ENCODE results near the gene TAOK3.
A peak's percentile ranks its signal among the peaks of the same experiment; 100 is the strongest.

TAOK3 gene

GRCh38 chr12:118183711-118184110, 189.0 kb downstream of the TAOK3 start:
- TF ChIP-seq, protein P1, sequence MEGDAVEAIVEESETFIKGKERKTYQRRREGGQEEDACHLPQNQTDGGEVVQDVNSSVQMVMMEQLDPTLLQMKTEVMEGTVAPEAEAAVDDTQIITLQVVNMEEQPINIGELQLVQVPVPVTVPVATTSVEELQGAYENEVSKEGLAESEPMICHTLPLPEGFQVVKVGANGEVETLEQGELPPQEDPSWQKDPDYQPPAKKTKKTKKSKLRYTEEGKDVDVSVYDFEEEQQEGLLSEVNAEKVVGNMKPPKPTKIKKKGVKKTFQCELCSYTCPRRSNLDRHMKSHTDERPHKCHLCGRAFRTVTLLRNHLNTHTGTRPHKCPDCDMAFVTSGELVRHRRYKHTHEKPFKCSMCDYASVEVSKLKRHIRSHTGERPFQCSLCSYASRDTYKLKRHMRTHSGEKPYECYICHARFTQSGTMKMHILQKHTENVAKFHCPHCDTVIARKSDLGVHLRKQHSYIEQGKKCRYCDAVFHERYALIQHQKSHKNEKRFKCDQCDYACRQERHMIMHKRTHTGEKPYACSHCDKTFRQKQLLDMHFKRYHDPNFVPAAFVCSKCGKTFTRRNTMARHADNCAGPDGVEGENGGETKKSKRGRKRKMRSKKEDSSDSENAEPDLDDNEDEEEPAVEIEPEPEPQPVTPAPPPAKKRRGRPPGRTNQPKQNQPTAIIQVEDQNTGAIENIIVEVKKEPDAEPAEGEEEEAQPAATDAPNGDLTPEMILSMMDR (IDR thresholded peaks at IDR 0.05; ENCODE audit: low read depth, low read length, missing control alignments), result no peak
- DNase-seq, result no peak

GRCh38 chr12:118183155-118183554, 189.6 kb downstream of the TAOK3 start:
- H3K4me3 ChIP-seq (ENCODE audit: low read depth, low read length), result no peak overlapping the region
- H3K27ac ChIP-seq, result no peak overlapping the region
- in situ Hi-C loops (cut with HindIII; ENCODE audit: low pct_ligation_motif_present, low sequenced_read_pairs), result loop anchor here (25.0 kb wide), 1 partner anchor 179 kb away; the partner anchor contains the start of gene TAOK3
- H3K36me3 ChIP-seq (replicated peaks), result peaks cover 18% of the 10 kb centered on the region
- TF ChIP-seq, protein P1 (IDR thresholded peaks at IDR 0.05; ENCODE audit: low read depth, low read length, missing control alignments), result no peak
- no peak for DNase-seq
- no peaks in the 10 kb centered on the region for H3K27me3 ChIP-seq (replicated peaks)

More at GRCh38 chr12:118183711-118184110, 189.0 kb downstream of the TAOK3 start:
- in situ Hi-C loops (cut with HindIII; ENCODE audit: low pct_ligation_motif_present, low sequenced_read_pairs), result loop anchor here (25.0 kb wide), 1 partner anchor 179 kb away; the partner anchor contains the start of gene TAOK3
- Histone ChIP-seq H3K27me3 (replicated peaks) (no peaks in the 10 kb centered on the region), H3K36me3 (replicated peaks) (peaks cover 15% of the 10 kb centered on the region), H3K27ac (no peak overlapping the region), H3K4me3 (ENCODE audit: low read depth, low read length) (no peak overlapping the region)

DNA sequence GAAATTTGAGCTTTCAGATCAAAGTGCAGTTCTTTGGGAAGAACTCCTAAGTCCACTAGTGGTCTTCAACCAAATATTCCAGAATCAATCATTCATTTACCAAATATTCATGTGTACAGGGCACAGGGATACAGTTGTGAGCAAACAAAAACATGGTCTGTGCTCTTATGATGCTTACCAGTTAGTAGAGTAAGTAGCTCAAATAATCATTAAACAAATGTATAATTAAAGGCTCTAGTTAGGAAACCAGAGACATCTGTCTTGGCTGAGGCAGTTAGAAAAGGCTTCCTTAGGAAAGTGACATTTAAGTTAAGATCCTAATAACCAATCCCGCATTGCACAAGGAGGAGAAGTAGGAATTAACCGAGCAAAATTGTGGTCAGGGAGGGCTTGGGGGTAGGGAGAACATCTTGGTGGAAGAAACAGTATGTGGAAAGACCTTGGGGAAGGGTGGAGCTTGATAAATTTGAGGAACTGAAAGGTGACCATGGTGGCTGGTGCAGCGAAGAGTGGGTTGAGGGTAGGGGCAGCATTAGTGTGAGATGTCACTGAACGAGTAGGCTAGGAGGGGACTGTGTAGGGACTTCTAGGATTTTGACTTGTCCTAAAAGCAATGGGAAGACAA, 196.8 kb downstream of the TAOK3 start:
- H3K27me3 ChIP-seq (replicated peaks), result no peaks in the 10 kb centered on the region
- no peak for DNase-seq
- peaks cover 58% of the 10 kb centered on the region for H3K36me3 ChIP-seq (replicated peaks)
- H3K27ac ChIP-seq, result no peak overlapping the region
- in situ Hi-C loops (cut with HindIII; ENCODE audit: low pct_ligation_motif_present, low sequenced_read_pairs), result loop anchor here (25.0 kb wide), 1 partner anchor 186 kb away; the partner anchor contains the start of gene TAOK3
- TF ChIP-seq, protein P1 (IDR thresholded peaks at IDR 0.05; ENCODE audit: low read depth, low read length, missing control alignments), result no peak
- H3K4me3 ChIP-seq (ENCODE audit: low read depth, low read length), result no peak overlapping the region

DNA sequence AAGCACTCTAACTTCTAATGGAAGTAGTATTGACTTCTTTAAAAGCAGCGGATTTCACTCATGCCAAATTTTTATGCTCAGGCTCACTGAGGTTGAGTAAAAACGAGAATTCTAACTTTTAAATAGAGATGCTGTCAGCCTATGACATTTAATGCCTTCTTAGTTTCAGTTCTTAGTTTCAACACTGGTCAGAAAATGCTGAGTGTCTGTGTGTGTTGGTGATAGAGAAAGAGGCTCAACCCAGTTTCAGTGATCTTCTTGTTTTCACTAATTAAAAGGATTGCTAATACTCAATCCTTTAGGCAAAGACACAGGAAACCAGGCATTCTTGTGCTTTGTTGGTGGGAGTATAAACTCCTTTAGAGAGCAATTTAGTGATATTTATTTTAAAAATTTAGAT, 205.8 kb downstream of the TAOK3 start:
- Histone ChIP-seq H3K27me3 (replicated peaks) (no peaks in the 10 kb centered on the region), H3K36me3 (replicated peaks) (peaks cover 31% of the 10 kb centered on the region), H3K27ac (no peak overlapping the region), H3K4me3 (ENCODE audit: low read depth, low read length) (no peak overlapping the region)
- TF ChIP-seq, protein P1 (IDR thresholded peaks at IDR 0.05; ENCODE audit: low read depth, low read length, missing control alignments), result no peak
- in situ Hi-C loops (cut with HindIII; ENCODE audit: low pct_ligation_motif_present, low sequenced_read_pairs), result no loop called here
- no peak for DNase-seq

GRCh38 chr12:118164798-118165486, 207.8 kb downstream of the TAOK3 start:
- Histone ChIP-seq H3K4me3 (ENCODE audit: low read depth, low read length) (no peak overlapping the region), H3K27me3 (replicated peaks) (no peaks in the 10 kb centered on the region), H3K27ac (no peak overlapping the region), H3K36me3 (replicated peaks) (peaks cover 30% of the 10 kb centered on the region)
- in situ Hi-C loops (cut with HindIII; ENCODE audit: low pct_ligation_motif_present, low sequenced_read_pairs), result no loop called here
- TF ChIP-seq, protein P1 (IDR thresholded peaks at IDR 0.05; ENCODE audit: low read depth, low read length, missing control alignments), result peak; percentile 74
- peak; percentile 38 for DNase-seq

All from brain microvascular endothelial cell (primary cell).